ENCODE measurements around the gene C1orf198. TPM values are rescaled to one million over a fixed set of nuclear protein-coding genes. Genes with fewer than 3 reads are reported as not detected.

C1orf198 gene
- total RNA-seq, 1 donor from 2014 or later, result 48.5 TPM

GRCh38 chr1:230915078-230915477 lies 46.8 kb upstream of the C1orf198 start:
- Histone ChIP-seq H3K4me2 (no peak overlapping the region), H3K27me3 (no peaks in the 10 kb centered on the region), H3K4me3 (no peak overlapping the region), H3K4me1 (no peaks in the 10 kb centered on the region), H3K9me3 (ENCODE audit: low read depth) (no peaks in the 10 kb centered on the region), H3K79me2 (ENCODE audit: low read depth) (no peaks in the 10 kb centered on the region), H4K20me1 (ENCODE audit: low read depth) (peaks cover 4% of the 10 kb centered on the region), H3F3A (ENCODE audit: low read depth) (peaks cover 5% of the 10 kb centered on the region), H2AFZ (replicated peaks) (no peak overlapping the region), H3K27ac (no peak overlapping the region), H3K9ac (no peak overlapping the region), H3K36me3 (no peaks in the 10 kb centered on the region)
- no peak for TF ChIP-seq EZH2phosphoT487 (IDR thresholded peaks at IDR 0.05)
- TF ChIP-seq EZH2 (IDR thresholded peaks at IDR 0.05), result no peak
- no peak for TF ChIP-seq CTCF (IDR thresholded peaks at IDR 0.05)
- no peak overlapping the region for H3K4me3 Mint-ChIP-seq
- H3K4me1 Mint-ChIP-seq, result no peaks in the 10 kb centered on the region
- H3K36me3 Mint-ChIP-seq, result peaks cover 18% of the 10 kb centered on the region
- H3K27ac Mint-ChIP-seq, result no peak overlapping the region
- no peaks in the 10 kb centered on the region for H3K27me3 Mint-ChIP-seq (ENCODE audit: insufficient read depth, low read depth)
- no peaks in the 10 kb centered on the region for H3K9me3 Mint-ChIP-seq
- no peak for DNase-seq (ENCODE audit: low spot score)

GRCh38 chr1:230913496-230913895 lies 45.2 kb upstream of the C1orf198 start:
- Histone ChIP-seq H3K27me3 (no peaks in the 10 kb centered on the region), H3F3A (ENCODE audit: low read depth) (peaks cover 5% of the 10 kb centered on the region), H3K27ac (no peak overlapping the region), H3K4me1 (no peaks in the 10 kb centered on the region), H2AFZ (replicated peaks) (no peak overlapping the region), H3K4me2 (no peak overlapping the region), H3K36me3 (no peaks in the 10 kb centered on the region), H3K9ac (no peak overlapping the region), H3K4me3 (no peak overlapping the region), H3K9me3 (ENCODE audit: low read depth) (no peaks in the 10 kb centered on the region), H4K20me1 (ENCODE audit: low read depth) (peaks cover 4% of the 10 kb centered on the region), H3K79me2 (ENCODE audit: low read depth) (no peaks in the 10 kb centered on the region)
- H3K27me3 Mint-ChIP-seq (ENCODE audit: insufficient read depth, low read depth), result no peaks in the 10 kb centered on the region
- H3K4me3 Mint-ChIP-seq, result no peak overlapping the region
- peaks cover 11% of the 10 kb centered on the region for H3K36me3 Mint-ChIP-seq
- H3K4me1 Mint-ChIP-seq, result no peaks in the 10 kb centered on the region
- no peaks in the 10 kb centered on the region for H3K9me3 Mint-ChIP-seq
- no peak overlapping the region for H3K27ac Mint-ChIP-seq
- no peak for DNase-seq (ENCODE audit: low spot score)
- TF ChIP-seq EZH2 (IDR thresholded peaks at IDR 0.05) (no peak), CTCF (IDR thresholded peaks at IDR 0.05) (no peak), EZH2phosphoT487 (IDR thresholded peaks at IDR 0.05) (no peak)

GRCh38 chr1:230910755-230911117 lies 42.4 kb upstream of the C1orf198 start:
- Mint-ChIP-seq H3K4me3 (no peak overlapping the region), H3K9me3 (no peaks in the 10 kb centered on the region), H3K4me1 (peaks cover 4% of the 10 kb centered on the region), H3K27me3 (ENCODE audit: insufficient read depth, low read depth) (peaks cover 1% of the 10 kb centered on the region), H3K27ac (no peak overlapping the region), H3K36me3 (peaks cover 14% of the 10 kb centered on the region)
- DNase-seq (ENCODE audit: low spot score), result no peak
- Histone ChIP-seq H3K79me2 (ENCODE audit: low read depth) (no peaks in the 10 kb centered on the region), H3K4me1 (no peaks in the 10 kb centered on the region), H3F3A (ENCODE audit: low read depth) (no peaks in the 10 kb centered on the region), H3K27me3 (no peaks in the 10 kb centered on the region), H2AFZ (replicated peaks) (no peak overlapping the region), H3K27ac (no peak overlapping the region), H3K4me3 (no peak overlapping the region), H4K20me1 (ENCODE audit: low read depth) (peaks cover 4% of the 10 kb centered on the region), H3K36me3 (no peaks in the 10 kb centered on the region), H3K9me3 (ENCODE audit: low read depth) (no peaks in the 10 kb centered on the region), H3K4me2 (no peak overlapping the region), H3K9ac (no peak overlapping the region)
- TF ChIP-seq CTCF (IDR thresholded peaks at IDR 0.05), result no peak
- no peak for TF ChIP-seq EZH2 (IDR thresholded peaks at IDR 0.05)
- TF ChIP-seq EZH2phosphoT487 (IDR thresholded peaks at IDR 0.05), result no peak

Data from neural progenitor cell (in vitro differentiated cells).